GM18505 (cell line): ENCODE results near the gene EVA1B.

ENCODE experiments used
- ATAC-seq: cut with Tn5 transposase; IDR thresholded peaks from one replicate; pipeline ENCODE4 v1.9.1; 2021; ENCODE audit not compliant: unreplicated experiment
- POLR2A ChIP-seq: IDR thresholded peaks from 4 replicates; pipeline ENCODE4 v1.6.1; 2011; ENCODE audit warnings: borderline replicate concordance; ENCODE audit not compliant: insufficient read depth, insufficient read length; ENCODE audit errors: extremely low read depth

Gene EVA1B

GRCh38 chr1:36352910-36353878 is 29.7 kb upstream of the EVA1B start:
- no peak for TF ChIP-seq POLR2A
- ATAC-seq, result no peak

DNA sequence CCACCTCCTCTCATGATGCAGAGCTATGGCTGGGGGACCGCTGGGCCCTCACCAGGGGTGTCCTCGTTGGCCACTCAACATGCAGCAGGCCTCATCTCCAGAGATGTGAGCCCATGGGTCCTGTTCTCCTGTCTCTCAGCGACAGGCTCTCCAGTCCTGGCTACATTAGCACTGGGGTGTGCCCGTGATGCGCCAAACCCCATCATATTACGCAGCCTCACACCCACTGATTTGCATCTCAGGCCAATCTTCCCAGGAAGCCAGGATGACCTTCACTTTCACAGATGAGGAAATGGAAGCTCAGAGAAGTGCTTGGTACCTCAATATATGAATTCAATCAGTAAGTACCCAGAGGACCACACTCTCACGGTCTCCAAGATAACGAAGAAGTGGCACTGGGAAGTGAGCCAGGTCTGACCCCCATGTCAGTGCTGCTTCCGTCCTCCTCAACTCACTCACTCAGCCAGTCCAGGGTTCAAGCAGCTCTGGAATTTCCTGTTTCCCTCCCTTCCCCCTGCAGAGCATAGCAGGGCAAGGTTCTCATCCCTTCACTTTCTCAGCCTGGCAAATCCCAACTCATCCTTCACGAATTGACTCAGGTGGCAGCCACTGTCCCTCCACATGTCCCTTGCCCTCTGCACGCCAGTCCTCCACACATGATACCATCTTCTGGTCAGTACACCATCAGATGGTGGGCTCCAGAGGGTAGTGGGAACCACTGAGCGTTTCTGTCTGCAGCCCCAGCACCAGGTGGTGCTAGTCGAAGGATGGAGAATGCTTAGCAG is 28.9 kb upstream of the EVA1B start:
- TF ChIP-seq POLR2A, result no peak
- ATAC-seq, result no peak

DNA sequence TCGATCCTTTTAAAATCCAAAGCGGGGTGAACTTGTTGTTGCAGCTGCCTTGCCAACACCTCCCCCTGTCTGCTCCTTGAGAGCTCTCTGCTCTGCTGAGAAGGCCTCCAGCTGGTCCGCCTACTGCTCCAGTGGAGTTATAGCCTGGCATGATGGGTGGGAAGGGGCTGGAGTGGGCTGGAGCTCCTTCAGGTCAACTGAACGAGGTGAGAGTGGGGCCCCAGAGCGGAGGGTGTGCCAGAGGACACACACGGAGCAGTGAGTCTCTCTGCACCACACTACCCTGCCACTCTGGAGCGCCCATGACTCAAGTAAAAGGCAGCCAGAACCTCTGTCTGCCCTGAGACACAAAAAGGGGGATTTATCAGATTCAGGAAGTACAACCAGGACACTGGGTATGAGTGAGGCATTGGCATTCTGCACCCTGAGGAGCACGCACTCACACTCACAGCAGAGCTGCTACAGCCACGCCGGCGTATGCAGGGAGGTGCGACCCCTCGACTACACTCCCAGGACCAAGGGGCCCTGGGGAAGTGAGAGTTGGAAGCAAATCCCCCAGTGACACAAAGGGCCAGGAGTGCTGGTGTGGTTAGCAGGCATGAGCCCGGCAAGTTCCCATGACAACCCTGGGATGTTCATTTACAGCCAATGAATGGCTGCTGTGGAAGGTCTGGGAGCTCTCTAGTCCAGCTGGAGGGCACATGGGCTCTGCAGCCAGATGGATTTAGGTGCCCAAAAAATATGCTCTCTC is 28.0 kb upstream of the EVA1B start:
- no peak for ATAC-seq
- TF ChIP-seq POLR2A, result no peak

- TF ChIP-seq POLR2A, result no peak
- ATAC-seq, result no peak
These were observed 27.3 kb upstream of the EVA1B start for GRCh38 chr1:36350659-36351226.

DNA sequence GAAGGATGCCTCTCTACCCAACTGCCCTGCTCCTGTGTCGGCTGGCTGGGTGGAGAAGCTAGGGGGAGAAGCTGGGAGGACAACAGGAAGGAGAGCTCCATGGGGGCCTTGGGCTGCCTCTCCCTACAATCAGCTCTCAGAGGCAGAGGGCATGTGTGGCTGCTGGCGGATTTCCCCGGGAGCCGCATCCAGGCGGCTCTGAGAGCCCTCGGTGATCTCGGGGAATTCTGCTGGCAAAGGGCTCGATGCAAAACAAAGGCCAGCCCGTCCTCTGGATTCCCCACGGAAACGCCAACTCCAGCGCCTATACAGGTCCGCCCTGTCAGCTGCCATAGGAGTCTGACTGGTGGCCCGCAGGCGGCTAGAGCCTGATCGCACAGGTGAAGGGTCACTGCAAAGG is 26.4 kb upstream of the EVA1B start:
- ATAC-seq, result no peak
- no peak for TF ChIP-seq POLR2A

DNA sequence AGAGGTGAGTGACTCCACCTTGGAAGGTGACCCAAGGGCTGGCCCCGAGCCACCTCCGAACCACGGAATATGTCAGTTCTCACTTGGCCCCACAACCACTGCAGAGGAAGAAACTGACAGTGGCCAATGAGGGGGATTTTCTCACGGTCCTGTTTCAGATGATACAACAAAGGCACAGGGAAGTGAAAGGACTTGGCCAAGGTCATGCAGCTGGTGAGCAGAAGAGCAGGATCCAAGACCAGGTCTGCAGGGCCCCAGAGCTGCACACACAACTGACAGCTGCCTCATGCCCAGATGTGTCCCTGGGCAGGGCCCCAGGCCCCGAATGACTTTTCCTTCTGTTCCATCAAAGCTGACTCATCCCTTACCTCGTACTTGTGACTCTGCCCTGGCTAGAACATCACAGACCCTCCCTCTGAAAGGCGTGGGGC is 25.8 kb upstream of the EVA1B start:
- TF ChIP-seq POLR2A, result peak; percentile 37
- peak; percentile 54 for ATAC-seq

GRCh38 chr1:36346741-36347370 is 23.4 kb upstream of the EVA1B start:
- TF ChIP-seq POLR2A, result no peak
- ATAC-seq, result no peak

DNA sequence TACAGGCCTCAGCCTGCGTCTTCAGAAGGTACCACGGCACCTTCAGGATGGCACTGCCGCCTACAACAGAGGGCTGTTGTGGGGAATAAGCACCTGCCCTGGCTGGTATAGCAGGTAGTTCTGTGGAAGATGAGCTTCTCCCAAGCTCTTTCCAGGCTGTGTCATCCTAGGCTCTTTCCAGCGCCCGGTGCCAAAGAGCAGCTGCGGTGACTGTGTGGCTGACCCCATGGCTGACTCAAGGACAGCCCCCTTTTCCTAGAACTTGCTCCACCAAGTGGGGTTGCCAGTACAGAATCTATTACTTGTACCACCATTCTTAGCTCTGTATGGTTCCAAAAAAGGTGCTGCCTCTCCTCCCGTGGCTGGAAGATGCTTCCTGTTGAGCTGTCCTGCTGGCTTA is 21.9 kb upstream of the EVA1B start:
- ATAC-seq, result no peak
- TF ChIP-seq POLR2A, result no peak

- TF ChIP-seq POLR2A, result no peak
- no peak for ATAC-seq
These were observed 20.9 kb upstream of the EVA1B start for GRCh38 chr1:36344395-36344680.

GRCh38 chr1:36343651-36344394 is 20.4 kb upstream of the EVA1B start:
- no peak for ATAC-seq
- TF ChIP-seq POLR2A, result no peak

DNA sequence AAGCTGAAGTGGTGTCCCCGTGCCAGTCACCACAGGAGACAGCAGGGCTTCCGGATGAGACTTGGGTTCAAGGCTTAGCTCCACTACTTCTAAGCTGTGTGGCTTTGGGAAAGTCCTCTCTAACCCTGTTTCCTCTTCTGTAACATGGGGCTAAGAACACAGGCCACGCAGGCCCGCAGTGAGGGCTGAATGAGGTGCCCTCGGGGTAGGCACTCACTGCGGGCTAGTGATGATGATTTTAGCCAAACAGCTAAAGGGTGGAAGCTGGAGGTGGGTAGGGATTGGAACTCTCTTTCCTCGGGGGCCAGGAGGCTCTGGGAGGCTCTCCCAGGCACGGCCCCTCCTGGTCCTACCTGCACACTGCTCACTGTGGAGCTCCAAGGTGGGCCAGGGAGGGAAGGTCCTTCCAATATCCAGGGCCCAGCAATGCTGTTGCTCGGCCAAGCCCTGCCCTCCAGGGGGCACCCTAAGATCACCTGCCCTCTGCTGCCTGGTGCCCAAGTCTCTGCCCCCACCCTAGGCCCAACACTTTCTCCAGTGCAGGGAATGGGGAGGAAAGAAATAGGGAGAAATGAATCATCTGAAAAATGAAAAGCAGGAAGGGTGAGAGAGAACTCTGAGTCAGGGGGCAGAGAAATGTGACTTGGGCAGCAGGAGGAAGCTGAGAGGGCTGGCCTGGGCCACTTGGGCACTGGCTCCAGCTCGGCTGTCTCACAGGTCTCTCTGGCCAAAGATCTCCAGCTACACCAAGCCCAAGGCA is 19.2 kb upstream of the EVA1B start:
- no peak for TF ChIP-seq POLR2A
- no peak for ATAC-seq
